Activated CD8-positive, alpha-beta memory T cell treated with anti-CD3 and anti-CD28 coated beads for 4 hours (primary cell): ENCODE data around the gene ECI2.
"Not testable (repeated sequence)": the region's sequence is repeated elsewhere in the genome, so short reads cannot be mapped to it uniquely, and the experiment has no call there.

Experiments
- DNase-seq, 2 donors: peaks; one replicate each; pipeline ENCODE4 v3.0.0-alpha.2; 2020; ENCODE audit warnings: low read depth in 2 of 2

The ECI2 gene

DNA sequence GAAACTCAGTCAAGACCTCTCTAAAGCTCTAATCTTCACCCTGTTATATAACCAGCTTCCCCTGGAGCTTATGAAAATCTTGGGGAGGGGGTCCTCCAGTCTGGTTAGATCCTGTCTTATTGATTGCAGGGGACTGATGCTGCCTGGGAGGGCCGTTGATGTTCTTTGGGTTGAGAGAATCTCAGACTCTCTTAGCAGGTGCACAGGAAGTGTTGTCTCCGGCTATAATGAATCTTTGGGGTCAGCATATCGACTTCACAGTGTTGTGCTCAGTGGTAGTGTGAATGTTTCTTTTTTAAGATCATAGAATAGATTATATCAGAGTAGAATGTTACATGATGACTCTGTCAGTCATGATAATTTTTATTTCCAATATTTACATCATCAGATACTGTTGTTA is 2.8 kb upstream of the ECI2 start:
- DNase-seq = no peak

DNA sequence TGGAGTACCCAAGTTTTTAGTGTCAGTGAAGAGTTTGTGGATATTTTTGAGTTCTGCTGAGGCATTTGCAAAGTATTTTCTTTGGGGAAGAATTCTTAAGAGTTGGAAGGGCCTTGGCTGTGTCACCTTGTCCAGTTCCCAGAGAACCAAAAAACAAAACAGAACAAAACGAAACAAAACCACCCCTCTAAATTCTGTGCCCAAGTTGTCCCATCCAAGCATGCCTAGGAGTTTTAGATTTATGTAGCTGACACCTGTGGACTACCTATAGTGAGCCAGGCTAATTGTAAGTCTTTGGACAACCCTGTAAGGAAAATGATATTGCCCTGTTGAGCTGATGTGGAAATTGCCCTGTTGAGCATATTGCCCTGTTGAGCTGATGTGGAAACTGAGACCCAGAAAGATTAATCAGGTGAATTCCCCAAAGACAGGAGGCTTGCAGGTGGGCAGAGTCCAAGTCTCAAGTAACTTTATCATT is 1.0 kb upstream of the ECI2 start:
- DNase-seq = no peak

GRCh38 chr6:4135665-4136353 is 434 bp upstream of the ECI2 start:
- DNase-seq = peak; percentile 90 to 92

GRCh38 chr6:4133941-4134838 is 1.2 kb downstream of the ECI2 start:
- peak in 1 of 2 donors; percentile 10 for DNase-seq

DNA sequence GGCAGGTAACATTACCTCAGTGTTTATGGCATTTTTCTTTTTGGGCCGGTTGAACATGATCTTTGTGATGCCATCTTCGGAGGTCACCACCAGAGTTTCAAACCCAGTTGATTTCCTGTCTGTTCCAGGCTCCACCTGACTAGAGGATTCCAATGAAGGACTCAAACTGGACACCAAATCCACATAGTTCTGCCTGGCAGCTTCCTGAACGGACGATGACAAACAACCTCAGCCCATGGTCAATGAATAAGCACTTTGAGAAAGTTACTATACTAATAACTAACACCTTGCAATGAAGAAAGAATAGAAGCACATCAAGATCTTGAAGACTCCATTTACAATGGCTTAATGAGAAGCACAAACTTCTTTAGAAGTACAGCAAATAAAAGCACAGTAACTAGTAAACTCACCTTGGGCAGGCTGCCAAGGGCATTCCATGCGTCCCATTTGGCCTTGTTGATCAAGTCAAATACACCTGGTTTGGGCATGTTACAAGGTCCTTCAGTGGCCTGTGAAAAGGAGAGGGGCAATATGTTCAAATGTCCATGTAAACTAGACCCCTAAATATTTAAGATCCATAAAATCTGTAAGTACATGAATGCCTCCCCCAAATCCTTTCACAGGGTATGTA is 4.9 kb downstream of the ECI2 start:
- no peak for DNase-seq

- DNase-seq = no peak
These were observed 5.9 kb downstream of the ECI2 start for GRCh38 chr6:4129446-4129845.

GRCh38 chr6:4128748-4129147 is 6.6 kb downstream of the ECI2 start:
- no peak for DNase-seq

DNA sequence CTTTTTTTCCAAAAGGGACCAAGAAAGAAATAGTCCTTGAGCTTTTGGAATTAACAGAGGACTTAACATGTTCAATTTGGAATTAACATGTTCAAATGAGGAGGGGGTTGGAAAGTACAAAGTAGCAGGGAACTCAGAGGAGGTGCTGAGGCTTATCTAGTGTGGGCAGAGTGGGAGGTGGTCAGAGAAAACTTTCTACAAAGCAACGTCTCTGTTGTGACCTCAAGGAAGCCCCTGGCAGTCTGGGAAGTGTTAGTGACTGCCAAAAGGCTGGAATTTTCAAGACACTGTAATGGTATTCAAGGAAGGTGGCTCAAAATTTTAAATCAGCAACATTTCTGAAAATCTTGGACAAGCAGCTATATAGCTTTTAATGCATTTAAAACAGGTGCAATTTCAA is 7.3 kb downstream of the ECI2 start:
- no peak for DNase-seq

DNA sequence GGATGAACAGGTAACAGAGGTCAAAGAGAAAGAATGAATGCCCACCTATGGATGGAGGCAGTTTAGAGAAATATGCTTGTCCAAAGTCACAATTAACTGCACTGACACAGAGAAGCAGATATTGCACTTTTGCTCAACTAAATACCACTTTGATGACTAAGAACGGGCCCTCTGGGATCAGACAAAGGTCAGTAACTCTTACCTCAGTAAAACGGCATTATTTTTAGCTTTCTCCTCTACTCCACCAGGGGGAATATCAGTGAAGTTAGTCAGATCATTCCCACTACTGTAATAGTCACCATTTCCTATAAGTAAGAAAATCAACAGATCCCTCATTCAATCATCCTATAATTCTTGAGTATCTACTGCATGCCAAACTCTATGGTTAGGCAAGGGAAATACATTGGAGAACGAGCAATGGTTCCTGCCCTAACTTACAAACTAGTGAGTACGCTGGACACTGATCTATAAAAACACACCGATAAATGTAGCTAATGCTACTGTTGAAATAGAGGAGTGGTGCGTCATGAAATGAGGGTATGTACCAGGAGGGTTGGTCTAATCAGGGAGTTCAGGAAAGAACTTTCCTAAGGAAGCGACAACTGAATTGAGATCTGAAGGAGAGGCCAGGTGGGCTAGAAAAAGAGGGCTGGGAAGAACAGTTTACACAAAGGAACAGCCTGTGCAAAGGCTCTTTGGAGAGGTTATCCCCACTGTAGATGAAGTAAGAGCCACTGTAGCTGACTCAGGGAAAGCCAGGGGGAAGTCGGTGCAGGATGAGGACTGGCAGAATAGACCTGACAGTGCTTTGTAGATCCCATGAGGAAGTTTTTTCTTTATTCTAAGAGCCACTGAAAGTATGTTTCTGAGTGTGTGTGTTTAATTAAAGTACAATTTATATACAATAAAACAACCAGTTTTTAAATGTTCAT is 9.2 kb downstream of the ECI2 start:
- DNase-seq = no peak

- no peak for DNase-seq
These were observed 9.9 kb downstream of the ECI2 start for GRCh38 chr6:4125500-4125899.

GRCh38 chr6:4124351-4124750 is 11.0 kb downstream of the ECI2 start:
- DNase-seq = no peak

- DNase-seq = no peak
These were observed 19.6 kb downstream of the ECI2 start for GRCh38 chr6:4115741-4116140.

DNA sequence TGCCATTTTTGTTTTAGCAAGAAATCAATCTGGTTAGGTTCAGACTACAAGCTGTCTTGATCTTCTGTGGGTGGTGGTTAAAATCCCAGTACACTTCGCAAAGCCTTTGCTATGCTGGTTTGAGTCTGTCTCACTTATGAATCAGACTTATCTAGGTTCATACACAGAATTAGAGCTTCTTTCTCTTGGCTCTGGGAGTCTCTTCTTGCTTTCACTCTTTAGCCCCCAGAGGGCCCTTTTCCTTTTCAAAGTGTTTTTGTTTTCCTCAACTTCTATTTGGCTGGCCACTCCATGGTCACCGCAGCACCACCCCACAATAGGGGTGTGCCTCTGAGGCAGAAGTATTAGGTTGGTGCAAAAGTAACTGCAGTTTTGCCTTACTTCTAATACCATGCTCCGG is 21.3 kb downstream of the ECI2 start:
- no peak for DNase-seq

- DNase-seq = no peak
These were observed 21.7 kb downstream of the ECI2 start for GRCh38 chr6:4113649-4114048.

DNA sequence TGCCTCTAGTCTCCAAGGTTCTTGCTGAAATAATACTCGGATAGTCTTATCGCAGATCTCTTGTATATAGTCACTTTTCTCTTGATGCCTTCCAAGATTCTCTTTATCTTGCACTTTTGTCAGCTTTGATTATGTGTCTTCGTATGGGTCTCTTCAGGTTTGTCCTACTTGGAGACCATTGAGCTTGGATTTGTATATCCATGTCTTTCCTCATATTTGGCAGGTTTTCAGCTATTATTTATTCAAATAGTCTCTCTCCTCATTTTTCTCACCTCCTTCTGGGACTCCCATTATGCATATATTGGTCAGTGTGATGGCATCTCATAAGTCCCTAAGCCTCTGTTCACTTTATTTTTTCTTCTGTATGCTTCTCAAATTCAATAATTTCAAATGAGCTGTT is 23.0 kb downstream of the ECI2 start:
- DNase-seq = no peak

- DNase-seq = not testable (repeated sequence)
These were observed 26.0 kb downstream of the ECI2 start for GRCh38 chr6:4109363-4109815.

GRCh38 chr6:4108561-4109093 is 26.7 kb downstream of the ECI2 start:
- no peak for DNase-seq

GRCh38 chr6:4107873-4108272 is 27.5 kb downstream of the ECI2 start:
- DNase-seq = no peak

DNA sequence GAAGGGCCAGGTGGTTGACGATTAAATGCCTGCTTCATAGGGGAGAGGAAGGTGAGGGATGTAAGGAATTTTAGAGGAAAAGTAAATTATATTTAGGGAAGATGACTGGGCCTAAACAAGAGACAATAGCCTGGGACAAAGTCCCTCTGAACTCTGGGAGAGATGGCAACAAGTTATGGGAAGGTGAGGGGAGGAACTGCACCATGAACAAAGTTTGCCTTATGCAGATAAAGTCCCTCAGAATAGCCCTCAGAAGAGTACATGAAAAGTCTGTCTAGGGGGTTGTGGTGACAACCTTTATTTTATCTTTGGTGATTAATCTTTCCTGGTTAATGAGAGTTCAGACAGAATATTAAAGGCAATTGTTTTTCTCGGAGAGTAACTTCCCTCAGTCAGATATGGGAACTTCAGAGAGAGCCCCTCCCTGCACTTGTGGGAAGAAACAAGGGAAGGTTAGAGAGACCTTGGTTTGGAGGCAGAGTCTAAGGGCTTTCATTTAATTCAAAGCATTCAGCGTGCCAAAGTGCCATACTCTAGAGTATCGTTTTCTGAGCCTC is 29.3 kb downstream of the ECI2 start:
- DNase-seq = no peak

- no peak for DNase-seq
These were observed 31.4 kb downstream of the ECI2 start for GRCh38 chr6:4103929-4104328.
